Measurements from ENCODE around the gene C1orf115. TPM values are rescaled to one million over a fixed set of nuclear protein-coding genes. Genes with fewer than 3 reads are reported as not detected.
A peak's percentile ranks its signal among the peaks of the same experiment; 100 is the strongest.
"Not testable (repeated sequence)": the region's sequence is repeated elsewhere in the genome, so short reads cannot be mapped to it uniquely, and the experiment has no call there.

C1orf115 gene
- total RNA-seq, 1 donor, result 1.1 TPM

GRCh38 chr1:220717800-220718640 is 27.9 kb downstream of the C1orf115 start:
- no peak for DNase-seq (ENCODE audit: low read depth in 2 of 3, low spot score in 2 of 3)

- peak in 2 of 3 donors; percentile 30 to 73 for DNase-seq (ENCODE audit: low read depth in 2 of 3, low spot score in 2 of 3)
These were observed 31.1 kb downstream of the C1orf115 start for GRCh38 chr1:220721266-220721665.

DNA sequence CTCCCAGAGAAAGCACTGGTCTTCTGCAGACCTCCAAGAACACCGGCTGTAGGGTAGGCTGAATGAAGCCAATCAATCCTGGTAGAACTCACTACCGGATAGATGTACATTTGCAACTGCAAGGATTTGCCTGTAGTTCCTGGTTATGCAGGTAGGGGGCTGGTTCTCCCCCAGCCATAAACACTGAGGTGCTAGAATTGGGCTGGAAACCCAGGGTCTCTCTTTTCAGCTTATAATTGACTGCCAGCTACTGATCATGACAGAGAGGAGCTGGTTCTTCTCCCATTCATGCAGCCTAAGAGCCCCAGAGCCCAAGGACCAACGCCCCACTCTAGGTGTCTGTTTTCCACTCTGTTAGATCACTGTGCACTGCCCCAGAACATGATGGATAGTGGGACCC is 36.5 kb downstream of the C1orf115 start:
- no peak for DNase-seq (ENCODE audit: low read depth in 2 of 3, low spot score in 2 of 3)

GRCh38 chr1:220727519-220727918 is 37.4 kb downstream of the C1orf115 start:
- no peak for DNase-seq (ENCODE audit: low read depth in 2 of 3, low spot score in 2 of 3)

DNA sequence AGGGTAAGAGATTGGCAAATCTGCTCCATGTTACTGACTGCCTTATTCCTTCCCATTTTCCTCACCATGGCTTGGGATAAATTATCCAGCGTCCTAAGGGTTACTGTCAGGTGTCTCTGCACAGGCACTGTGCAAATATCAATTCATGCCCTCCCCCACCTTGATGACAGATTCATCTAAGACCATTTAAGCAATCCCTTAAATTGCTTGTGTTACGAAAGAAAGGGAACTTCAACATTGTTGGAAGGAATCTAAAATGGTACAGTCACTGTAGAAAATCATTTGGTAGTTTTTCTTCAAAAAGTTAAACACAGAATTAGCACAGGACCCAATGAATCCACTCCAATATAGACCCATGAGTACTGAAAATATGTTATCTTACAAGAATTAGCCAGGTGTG is 40.3 kb downstream of the C1orf115 start:
- DNase-seq (ENCODE audit: low read depth in 2 of 3, low spot score in 2 of 3), result no peak

- DNase-seq (ENCODE audit: low read depth in 2 of 3, low spot score in 2 of 3), result no peak
These were observed 42.0 kb downstream of the C1orf115 start for GRCh38 chr1:220732137-220732536.

GRCh38 chr1:220732621-220733020 is 42.5 kb downstream of the C1orf115 start:
- DNase-seq (ENCODE audit: low read depth in 2 of 3, low spot score in 2 of 3), result no peak

DNA sequence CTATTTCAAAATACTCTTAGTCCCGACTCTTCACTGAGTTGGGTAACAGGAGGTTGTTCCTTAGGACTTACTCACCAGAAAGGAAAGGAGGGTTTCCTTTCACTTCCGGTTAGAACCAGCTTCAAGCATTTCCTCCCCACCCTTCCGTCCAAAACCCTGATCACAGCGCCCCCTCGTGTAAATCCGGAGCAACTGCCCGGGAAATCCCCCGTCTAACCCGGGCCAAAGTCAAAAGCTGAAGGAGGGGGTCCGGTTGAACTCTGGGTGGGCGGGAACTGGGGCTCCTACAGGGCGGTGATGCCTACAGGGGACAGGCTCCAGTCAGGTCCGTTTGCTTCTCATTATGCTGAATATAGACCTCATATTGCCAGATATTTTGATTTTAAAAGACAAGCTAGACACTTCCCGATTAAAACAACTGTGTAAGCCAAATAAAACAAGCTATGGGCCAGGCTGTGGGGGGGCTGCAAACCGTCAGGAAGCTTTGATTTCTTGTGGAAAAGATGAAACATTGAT is 43.0 kb downstream of the C1orf115 start:
- peak; percentile 52 to 85 (median 84) for DNase-seq (ENCODE audit: low read depth in 2 of 3, low spot score in 2 of 3)

- no peak for DNase-seq (ENCODE audit: low read depth in 2 of 3, low spot score in 2 of 3)
These were observed 44.6 kb downstream of the C1orf115 start for GRCh38 chr1:220734571-220735326.

- not testable (repeated sequence) for DNase-seq (ENCODE audit: low read depth in 2 of 3, low spot score in 2 of 3)
These were observed 46.1 kb downstream of the C1orf115 start for GRCh38 chr1:220736283-220736682.

DNA sequence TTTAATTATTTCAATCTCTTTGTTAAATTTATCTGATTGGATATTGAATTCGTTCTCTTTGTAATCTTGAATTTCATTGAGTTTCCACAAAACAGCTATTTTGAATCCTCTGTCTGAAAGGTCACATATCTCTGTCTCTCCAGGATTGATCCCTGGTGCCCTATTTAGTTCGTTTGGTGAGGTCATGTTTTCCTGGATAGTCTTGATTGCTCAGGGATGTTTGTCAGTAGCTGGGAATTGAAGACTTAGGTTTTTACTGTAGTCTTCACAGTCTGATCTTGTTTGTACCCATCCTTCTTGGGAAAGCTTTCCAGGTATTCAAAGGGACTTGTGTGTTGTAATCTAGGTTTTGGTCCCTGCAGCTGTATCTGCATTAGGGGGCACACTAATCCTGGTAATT is 51.2 kb downstream of the C1orf115 start:
- DNase-seq (ENCODE audit: low read depth in 2 of 3, low spot score in 2 of 3), result no peak

DNA sequence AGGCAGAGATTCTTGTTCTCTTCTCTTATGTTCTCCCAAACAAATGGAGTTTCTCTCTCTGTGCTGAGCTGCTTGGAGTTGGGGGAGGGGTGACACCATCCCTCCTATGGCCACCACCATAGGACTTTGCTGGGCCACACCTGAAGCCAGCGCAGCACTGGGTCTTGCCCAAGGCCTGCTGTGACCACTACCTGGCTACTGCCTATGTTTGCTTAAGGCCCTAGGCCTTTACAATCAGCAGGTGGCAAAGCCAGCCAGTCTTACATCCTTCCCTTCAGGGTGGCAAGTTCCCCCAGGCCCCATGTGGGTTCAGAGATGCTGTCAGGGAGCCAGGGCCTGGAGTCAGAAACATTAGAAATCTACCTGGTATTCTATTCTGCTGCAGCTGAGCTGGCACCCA is 51.7 kb downstream of the C1orf115 start:
- DNase-seq (ENCODE audit: low read depth in 2 of 3, low spot score in 2 of 3), result no peak

- no peak for DNase-seq (ENCODE audit: low read depth in 2 of 3, low spot score in 2 of 3)
These were observed 52.4 kb downstream of the C1orf115 start for GRCh38 chr1:220742520-220742919.

GRCh38 chr1:220746851-220747250 is 56.7 kb downstream of the C1orf115 start:
- DNase-seq (ENCODE audit: low read depth in 2 of 3, low spot score in 2 of 3), result no peak

- peak in 2 of 3 donors; percentile 18 to 33 for DNase-seq (ENCODE audit: low read depth in 2 of 3, low spot score in 2 of 3)
These were observed 57.4 kb downstream of the C1orf115 start for GRCh38 chr1:220747437-220748088.

DNA sequence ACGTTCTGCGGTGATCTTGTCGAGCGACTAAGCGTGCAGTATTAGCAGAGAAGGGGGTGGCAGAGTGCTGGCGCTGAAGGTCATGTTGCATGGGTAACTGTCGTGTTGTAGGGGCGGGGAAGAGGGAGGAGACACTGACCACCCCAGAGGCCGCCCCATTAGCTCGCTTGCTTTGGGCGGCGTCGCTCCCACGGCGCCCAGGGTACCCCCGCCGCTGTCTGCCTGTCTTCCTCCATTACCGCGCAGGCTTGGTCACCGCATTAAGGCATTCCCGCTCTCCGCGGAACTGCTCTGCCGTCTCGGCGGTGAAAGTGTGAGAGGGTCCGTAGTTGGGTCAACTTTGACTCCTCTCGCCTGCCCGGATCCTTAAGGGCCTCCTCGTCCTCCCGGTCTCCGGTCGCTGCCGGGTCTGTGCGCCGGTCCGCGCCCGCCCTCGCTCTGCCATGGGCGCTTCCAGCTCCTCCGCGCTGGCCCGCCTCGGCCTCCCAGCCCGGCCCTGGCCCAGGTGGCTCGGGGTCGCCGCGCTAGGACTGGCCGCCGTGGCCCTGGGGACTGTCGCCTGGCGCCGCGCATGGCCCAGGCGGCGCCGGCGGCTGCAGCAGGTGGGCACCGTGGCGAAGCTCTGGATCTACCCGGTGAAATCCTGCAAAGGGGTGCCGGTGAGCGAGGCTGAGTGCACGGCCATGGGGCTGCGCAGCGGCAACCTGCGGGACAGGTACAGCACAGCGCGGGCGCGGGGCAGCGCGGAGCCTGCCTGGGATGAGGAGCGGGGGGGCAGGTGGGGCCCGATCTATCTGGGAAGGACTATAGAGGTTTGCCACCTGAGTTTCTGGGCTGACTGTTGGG is 58.1 kb downstream of the C1orf115 start, which contains the start of gene MTARC2:
MTARC2 (plus strand) TSS at position 234 of the 846 bp plus-strand sequence; CDS start at position 444, 210 bp downstream.
- DNase-seq (ENCODE audit: low read depth in 2 of 3, low spot score in 2 of 3), result peak in 2 of 3 donors; percentile 5 to 40

Data from hematopoietic multipotent progenitor cell (in vitro differentiated cells).